PC-9 (cell line): Measurements from ENCODE around the gene CYGB.

Source experiments
- EZH2 ChIP-seq: fragments of 200-600 bp; sonication (generic); IDR thresholded peaks from 2 replicates; pipeline ENCODE4 v1.8.0; 2017; ENCODE audit warnings: antibody characterized with exemption, low read depth
- TF ChIP-seq, protein P1 (sequence below): fragments of 200-600 bp; sonication (generic); conservative IDR thresholded peaks from 2 replicates; pipeline ENCODE4 v1.6.1; 2017; ENCODE audit warnings: mixed run types, antibody characterized with exemption, mild to moderate bottlenecking, moderate library complexity

- TF ChIP-seq, protein P1, sequence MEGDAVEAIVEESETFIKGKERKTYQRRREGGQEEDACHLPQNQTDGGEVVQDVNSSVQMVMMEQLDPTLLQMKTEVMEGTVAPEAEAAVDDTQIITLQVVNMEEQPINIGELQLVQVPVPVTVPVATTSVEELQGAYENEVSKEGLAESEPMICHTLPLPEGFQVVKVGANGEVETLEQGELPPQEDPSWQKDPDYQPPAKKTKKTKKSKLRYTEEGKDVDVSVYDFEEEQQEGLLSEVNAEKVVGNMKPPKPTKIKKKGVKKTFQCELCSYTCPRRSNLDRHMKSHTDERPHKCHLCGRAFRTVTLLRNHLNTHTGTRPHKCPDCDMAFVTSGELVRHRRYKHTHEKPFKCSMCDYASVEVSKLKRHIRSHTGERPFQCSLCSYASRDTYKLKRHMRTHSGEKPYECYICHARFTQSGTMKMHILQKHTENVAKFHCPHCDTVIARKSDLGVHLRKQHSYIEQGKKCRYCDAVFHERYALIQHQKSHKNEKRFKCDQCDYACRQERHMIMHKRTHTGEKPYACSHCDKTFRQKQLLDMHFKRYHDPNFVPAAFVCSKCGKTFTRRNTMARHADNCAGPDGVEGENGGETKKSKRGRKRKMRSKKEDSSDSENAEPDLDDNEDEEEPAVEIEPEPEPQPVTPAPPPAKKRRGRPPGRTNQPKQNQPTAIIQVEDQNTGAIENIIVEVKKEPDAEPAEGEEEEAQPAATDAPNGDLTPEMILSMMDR: no peak
- TF ChIP-seq EZH2: no peak
These were observed 45.2 kb downstream of the CYGB start for GRCh38 chr17:76492123-76492988.
